HCT116 (cell line): ENCODE data around the gene ERBB2. TPM values are rescaled to one million over a fixed set of nuclear protein-coding genes. Genes with fewer than 3 reads are reported as not detected.

Source experiments
- ATAC-seq: fragments of 200-7000 bp; cut with Tn5 transposase; 2 replicates; pipeline ENCODE4 v1.9.1; 2020; ENCODE audit warnings: mild to moderate bottlenecking, moderate library complexity
- BruUV-seq: library from RNA; stranded (reverse); fragments of 400-500 nt; replicated peaks from 2 replicates; lab custom pipeline; 2021; lab: Mats Ljungman, UMichigan
- CTCF ChIA-PET: fragments of 300-600 bp; sonication (Branson Sonifier 250); formaldehyde crosslinking; loops from one replicate; lab custom pipeline; 2021; ENCODE audit warnings: antibody characterized with exemption; lab: Charles Lee
- POLR2A ChIA-PET: fragments of 300-600, 350-600 bp; sonication (Branson Sonifier 250); formaldehyde crosslinking; loops from one replicate; lab custom pipeline; 2021; ENCODE audit warnings: antibody characterized with exemption; lab: Charles Lee
- RAD21 ChIA-PET, 2 experiments: fragments of 300-600 bp; sonication (Branson Sonifier 250); formaldehyde crosslinking; loops; one replicate each; lab custom pipeline; 2023; ENCODE audit warnings: low total read pairs in 2 of 2; ENCODE audit not compliant: uncharacterized antibody in 2 of 2, unreplicated experiment in 2 of 2, low non-redundant PET in 1 of 2; lab: Charles Lee
- DNase-seq: peaks from one replicate; pipeline ENCODE4 v3.0.0-alpha.2; 2010; ENCODE audit warnings: low read depth, low spot score
- H2AFZ ChIP-seq: fragments of 200-600 bp; shearing (Covaris generic), sonication (generic); 2 replicates; pipeline ENCODE4 v1.6.1; 2017; ENCODE audit warnings: low read depth, mixed run types, mixed read lengths, antibody characterized with exemption, low read length; ENCODE audit not compliant: poor library complexity, severe bottlenecking
- H3K27ac ChIP-seq: 2 replicates; pipeline ENCODE4 v1.5.1; 2012; ENCODE audit warnings: low read depth, low read length
- H3K27me3 ChIP-seq: fragments of 200-600 bp; sonication (generic); 2 replicates; pipeline ENCODE4 v1.6.1; 2016; ENCODE audit warnings: mixed run types, low read length, mixed read lengths; ENCODE audit not compliant: insufficient read depth
- H3K36me3 ChIP-seq, 2 experiments: fragments of 200-500 bp in 1 of 2; fragments of 200-600 bp in 1 of 2; sonication (Bioruptor generic) in 1 of 2; sonication (generic) in 1 of 2; 2 replicates each; pipeline versions ENCODE4 v1.5.1 to v1.6.1; 2014 to 2016; ENCODE audit warnings: low read length in 2 of 2, inconsistent platforms in 1 of 2, mixed read lengths in 1 of 2, mixed run types in 1 of 2; ENCODE audit not compliant: insufficient read depth in 2 of 2, control insufficient read depth in 1 of 2
- H3K4me1 ChIP-seq, 2 experiments: fragments of 200-600 bp in 1 of 2; sonication (generic) in 1 of 2; 2 replicates each; pipeline versions ENCODE4 v1.5.1 to v1.6.1; 2012 to 2017; ENCODE audit warnings: low read length in 2 of 2, inconsistent platforms in 1 of 2, mild to moderate bottlenecking in 1 of 2, mixed read lengths in 1 of 2, mixed run types in 1 of 2, moderate library complexity in 1 of 2; ENCODE audit not compliant: insufficient read depth in 2 of 2, control insufficient read depth in 1 of 2
- H3K4me2 ChIP-seq: fragments of 200-600 bp; sonication (generic); 2 replicates; pipeline ENCODE4 v1.6.1; 2017; ENCODE audit warnings: mixed run types, low read length, mixed read lengths
- H3K4me3 ChIP-seq, 2 experiments: fragments of 200-600 bp in 1 of 2; sonication (generic) in 1 of 2; replicated peaks in 1 of 2; 2 replicates each; pipeline ENCODE4 v1.5.1; 2011 to 2016; ENCODE audit warnings: low read length in 2 of 2, control low read depth in 1 of 2, low read depth in 1 of 2, mild to moderate bottlenecking in 1 of 2, mixed read lengths in 1 of 2, mixed run types in 1 of 2
- H3K79me2 ChIP-seq: fragments of 200-600 bp; sonication (generic); 2 replicates; pipeline ENCODE4 v1.6.1; 2017; ENCODE audit warnings: mild to moderate bottlenecking, mixed run types, low read length, moderate library complexity, mixed read lengths; ENCODE audit not compliant: insufficient read depth
- H3K9ac ChIP-seq: fragments of 200-600 bp; sonication (generic); 2 replicates; pipeline ENCODE4 v1.6.1; 2016; ENCODE audit warnings: low read length, mixed read lengths
- H3K9me2 ChIP-seq: fragments of 200-600 bp; sonication (generic), shearing (Covaris generic); 2 replicates; pipeline ENCODE4 v1.6.1; 2017; ENCODE audit warnings: mixed run types, mild to moderate bottlenecking, moderate library complexity; ENCODE audit not compliant: insufficient read depth
- H3K9me3 ChIP-seq, 2 experiments: fragments of 200-500 bp in 1 of 2; fragments of 200-600 bp in 1 of 2; sonication (Bioruptor generic) in 1 of 2; sonication (generic) in 1 of 2; 2 replicates each; pipeline ENCODE4 v1.6.1; 2014 to 2017; ENCODE audit warnings: low read length in 2 of 2, mixed read lengths in 2 of 2, inconsistent platforms in 1 of 2, low read depth in 1 of 2, mild to moderate bottlenecking in 1 of 2, mixed run types in 1 of 2, moderate library complexity in 1 of 2; ENCODE audit not compliant: control insufficient read depth in 1 of 2, insufficient read depth in 1 of 2
- H4K20me1 ChIP-seq: fragments of 200-600 bp; sonication (generic), shearing (Covaris generic); 2 replicates; pipeline ENCODE4 v1.6.1; 2017; ENCODE audit warnings: mixed run types, mild to moderate bottlenecking, moderate library complexity; ENCODE audit not compliant: insufficient read depth
- CBX3 ChIP-seq: IDR thresholded peaks from 2 replicates; pipeline ENCODE4 v1.6.1; 2012; ENCODE audit warnings: low read depth
- CEBPB ChIP-seq: IDR thresholded peaks from 2 replicates; pipeline ENCODE4 v1.6.1; 2012; ENCODE audit warnings: low read depth
- EGR1 ChIP-seq: IDR thresholded peaks from 2 replicates; pipeline ENCODE4 v1.6.1; 2012; ENCODE audit warnings: low read depth
- ELF1 ChIP-seq: IDR thresholded peaks from 2 replicates; pipeline ENCODE4 v1.6.1; 2012; ENCODE audit warnings: low read depth, borderline replicate concordance
- EZH2 ChIP-seq: fragments of 200-600 bp; sonication (generic); IDR thresholded peaks from 2 replicates; pipeline ENCODE4 v1.6.1; 2017; ENCODE audit warnings: antibody characterized with exemption, mixed run types
- FOSL1 ChIP-seq: IDR thresholded peaks from 2 replicates; pipeline ENCODE4 v1.6.1; 2012; ENCODE audit warnings: low read depth
- JUND ChIP-seq: IDR thresholded peaks from 2 replicates; pipeline ENCODE4 v1.6.1; 2012
- POLR2A ChIP-seq: IDR thresholded peaks from 2 replicates; pipeline ENCODE4 v1.7.0; 2011; ENCODE audit warnings: borderline replicate concordance; ENCODE audit not compliant: insufficient read depth, insufficient read length; ENCODE audit errors: extremely low read depth
- POLR2AphosphoS5 ChIP-seq: IDR thresholded peaks from 2 replicates; pipeline ENCODE4 v1.6.1; 2011; ENCODE audit warnings: mild to moderate bottlenecking, low read depth, low read length, moderate library complexity
- RAD21 ChIP-seq: IDR thresholded peaks from 2 replicates; pipeline ENCODE4 v1.6.1; 2012; ENCODE audit warnings: low read depth, mild to moderate bottlenecking
- SIN3A ChIP-seq: IDR thresholded peaks from 2 replicates; pipeline ENCODE4 v1.6.1; 2012; ENCODE audit warnings: low read depth
- SP1 ChIP-seq: IDR thresholded peaks from 2 replicates; pipeline ENCODE4 v1.6.1; 2012; ENCODE audit warnings: low read depth
- SRF ChIP-seq: IDR thresholded peaks from 2 replicates; pipeline ENCODE4 v1.6.1; 2012; ENCODE audit warnings: low read depth
- TCF7L2 ChIP-seq: IDR thresholded peaks from 2 replicates; pipeline ENCODE4 v1.7.0; 2011; ENCODE audit warnings: borderline replicate concordance, inconsistent platforms; ENCODE audit not compliant: insufficient read depth, insufficient read length; ENCODE audit errors: extremely low read depth
- YY1 ChIP-seq: IDR thresholded peaks from 2 replicates; pipeline ENCODE4 v1.6.1; 2011; ENCODE audit warnings: low read length, low read depth, moderate library complexity, mild to moderate bottlenecking; ENCODE audit not compliant: insufficient replicate concordance; ENCODE audit errors: extremely low read depth
- ZFX ChIP-seq: fragments of 450-650 bp; IDR thresholded peaks from 2 replicates; pipeline ENCODE4 v1.6.1; 2017
- ZNF274 ChIP-seq: fragments of 200-500 bp; sonication (Bioruptor generic); IDR thresholded peaks from 2 replicates; pipeline ENCODE4 v1.6.1; 2014; ENCODE audit warnings: mild to moderate bottlenecking, low read depth, low read length, inconsistent platforms
- intact Hi-C: fragments of 100-400 bp; cut with micrococcal nuclease; formaldehyde crosslinking; loops from 2 replicates; pipeline ENCODE4 v1.10.0; 2022
- total RNA-seq: library from RNA; stranded (reverse); gene quantifications from one replicate; pipeline ENCODE4 v1.2.1, GENCODE V29; 2021; ENCODE audit not compliant: unreplicated experiment
- TF ChIP-seq, protein P1 (sequence below): IDR thresholded peaks from 2 replicates; pipeline ENCODE4 v1.6.1; 2012
- TF ChIP-seq, protein P2 (sequence below): IDR thresholded peaks from 2 replicates; pipeline ENCODE4 v1.6.1; 2012; ENCODE audit warnings: low read depth
- TF ChIP-seq, protein P3 (sequence below), 3 experiments: fragments of 200-600 bp in 1 of 3; sonication (generic) in 1 of 3; IDR thresholded peaks in 2 of 3; conservative IDR thresholded peaks in 1 of 3; 2 replicates each; pipeline ENCODE4 v1.5.1; 2012 to 2017; ENCODE audit warnings: low read depth in 2 of 3, low read length in 2 of 3, antibody characterized with exemption in 1 of 3, borderline replicate concordance in 1 of 3, control low read depth in 1 of 3, mild to moderate bottlenecking in 1 of 3, mixed read lengths in 1 of 3, mixed run types in 1 of 3, moderate library complexity in 1 of 3; ENCODE audit not compliant: insufficient read depth in 1 of 3
- TF ChIP-seq, protein P4 (sequence below): IDR thresholded peaks from 2 replicates; pipeline ENCODE4 v1.6.1; 2012

The ERBB2 gene
- total RNA-seq, 1 experiment from 2014 or later = 75.8 TPM

DNA sequence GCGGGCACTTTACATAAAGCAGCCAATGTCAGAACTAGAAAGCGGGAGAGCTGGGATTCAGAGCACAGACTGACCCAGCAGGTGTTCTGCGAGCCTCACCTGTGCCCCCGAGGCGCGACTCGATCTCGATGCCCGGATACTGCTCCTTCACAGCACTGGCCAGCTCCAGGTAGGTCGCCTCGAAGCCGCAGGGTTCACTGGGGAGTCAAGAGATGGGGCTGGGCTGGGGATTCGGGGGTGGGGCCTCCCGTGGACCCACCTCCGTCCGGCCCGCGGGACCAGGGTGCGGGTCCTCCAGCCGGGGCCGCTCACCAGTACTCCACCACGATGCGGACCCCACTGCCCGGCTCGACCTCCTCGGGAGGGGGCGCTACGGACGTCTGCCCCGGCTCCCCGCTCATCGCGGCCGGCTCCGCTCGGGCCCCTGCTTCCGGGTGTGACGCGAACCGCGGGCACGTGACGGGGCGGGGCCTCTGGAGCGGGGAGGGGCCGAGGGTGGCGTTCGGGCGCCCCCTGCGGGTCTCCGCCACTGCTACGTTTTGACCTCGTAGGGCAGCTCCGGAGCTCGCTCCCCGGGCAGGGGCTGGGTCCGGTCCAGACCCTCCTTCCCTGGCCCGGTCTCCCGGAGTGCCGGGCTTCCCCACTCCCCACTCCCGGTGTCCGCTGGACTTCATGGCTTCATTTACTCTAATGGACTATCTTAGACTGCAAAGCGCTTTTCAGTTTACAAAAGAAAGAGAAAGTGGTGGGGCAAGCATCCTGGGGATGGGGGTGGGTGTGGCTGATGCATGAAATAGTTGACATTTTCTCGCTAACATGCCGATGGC lies 30.4 kb downstream of the ERBB2 start, which contains the start of gene MIEN1:
Gene MIEN1, minus strand, starts transcription at position 438 of the 827 bp plus-strand sequence. Its CDS starts 37 bp downstream, at position 401.
- H3K36me3 ChIP-seq = peaks cover 3 to 17% of the 10 kb centered on the region in 2 experiments; a peak in 2 of 4 replicates
- POLR2A ChIA-PET = interaction anchor here (0.6 to 2.5 kb wide), 4 partner anchors 30 to 152 kb away, joined by 3 to 6 read pairs (median 5); partner anchors contain the start of genes ERBB2 and PGAP3
- ATAC-seq = peak; percentile 89
- peak within 1 kb of the TSS; percentile 82 for H3K9ac ChIP-seq
- H3K27me3 ChIP-seq = no peaks in the 10 kb centered on the region
- H2AFZ ChIP-seq = peak within 1 kb of the TSS; percentile 31
- RAD21 ChIA-PET = interaction anchor here in 1 of 2 experiments (1.6 kb wide), 1 partner anchor 42 kb away, joined by 3 read pairs; the partner anchor contains the start of gene PGAP3
- H3K9me3 ChIP-seq = no peaks in the 10 kb centered on the region
- intact Hi-C loops = loop anchor here (10.0 kb wide), 1 partner anchor 224 kb away; no protein-coding TSS in a partner anchor
- peak within 1 kb of the TSS; percentile 69 to 73 for H3K4me3 ChIP-seq
- DNase-seq = peak; percentile 64
- CTCF ChIA-PET = interaction anchor here (0.6 to 3.3 kb wide), 21 partner anchors 9 to 335 kb away, joined by 3 to 27 read pairs (median 4); partner anchors contain the start of genes ERBB2 and PGAP3
- BruUV-seq = TSS peak; percentile 80
- H3K9me2 ChIP-seq = no peaks in the 10 kb centered on the region
- peaks cover 3 to 24% of the 10 kb centered on the region in 2 experiments; a peak in 3 of 4 replicates for H3K4me1 ChIP-seq
- H3K27ac ChIP-seq = peak within 1 kb of the TSS; percentile 77
- peak within 1 kb of the TSS; percentile 78 for H3K4me2 ChIP-seq
- H4K20me1 ChIP-seq = no peaks in the 10 kb centered on the region
- peaks cover 10% of the 10 kb centered on the region; the same call in 1 of the 2 replicates for H3K79me2 ChIP-seq
- TF ChIP-seq SIN3A (peak; percentile 77; the same call in 1 of the 2 replicates), TCF7L2 (no peak), CEBPB (no peak), EZH2 (no peak), YY1 (peak; percentile 65), EGR1 (no peak), RAD21 (peak; percentile 75), FOSL1 (no peak), ELF1 (peak; percentile 98; the same call in 1 of the 2 replicates), POLR2A (peak; percentile 55), SP1 (peak; percentile 59), POLR2AphosphoS5 (peak; percentile 84), JUND (no peak), ZNF274 (no peak), SRF (no peak), CBX3 (no peak; the same call in 1 of the 2 replicates), ZFX (0 out of 2 replicates have a peak, but pooled peaks have one; percentile 24)
- TF ChIP-seq, protein P1, sequence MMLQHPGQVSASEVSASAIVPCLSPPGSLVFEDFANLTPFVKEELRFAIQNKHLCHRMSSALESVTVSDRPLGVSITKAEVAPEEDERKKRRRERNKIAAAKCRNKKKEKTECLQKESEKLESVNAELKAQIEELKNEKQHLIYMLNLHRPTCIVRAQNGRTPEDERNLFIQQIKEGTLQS = no peak
- TF ChIP-seq, protein P2, sequence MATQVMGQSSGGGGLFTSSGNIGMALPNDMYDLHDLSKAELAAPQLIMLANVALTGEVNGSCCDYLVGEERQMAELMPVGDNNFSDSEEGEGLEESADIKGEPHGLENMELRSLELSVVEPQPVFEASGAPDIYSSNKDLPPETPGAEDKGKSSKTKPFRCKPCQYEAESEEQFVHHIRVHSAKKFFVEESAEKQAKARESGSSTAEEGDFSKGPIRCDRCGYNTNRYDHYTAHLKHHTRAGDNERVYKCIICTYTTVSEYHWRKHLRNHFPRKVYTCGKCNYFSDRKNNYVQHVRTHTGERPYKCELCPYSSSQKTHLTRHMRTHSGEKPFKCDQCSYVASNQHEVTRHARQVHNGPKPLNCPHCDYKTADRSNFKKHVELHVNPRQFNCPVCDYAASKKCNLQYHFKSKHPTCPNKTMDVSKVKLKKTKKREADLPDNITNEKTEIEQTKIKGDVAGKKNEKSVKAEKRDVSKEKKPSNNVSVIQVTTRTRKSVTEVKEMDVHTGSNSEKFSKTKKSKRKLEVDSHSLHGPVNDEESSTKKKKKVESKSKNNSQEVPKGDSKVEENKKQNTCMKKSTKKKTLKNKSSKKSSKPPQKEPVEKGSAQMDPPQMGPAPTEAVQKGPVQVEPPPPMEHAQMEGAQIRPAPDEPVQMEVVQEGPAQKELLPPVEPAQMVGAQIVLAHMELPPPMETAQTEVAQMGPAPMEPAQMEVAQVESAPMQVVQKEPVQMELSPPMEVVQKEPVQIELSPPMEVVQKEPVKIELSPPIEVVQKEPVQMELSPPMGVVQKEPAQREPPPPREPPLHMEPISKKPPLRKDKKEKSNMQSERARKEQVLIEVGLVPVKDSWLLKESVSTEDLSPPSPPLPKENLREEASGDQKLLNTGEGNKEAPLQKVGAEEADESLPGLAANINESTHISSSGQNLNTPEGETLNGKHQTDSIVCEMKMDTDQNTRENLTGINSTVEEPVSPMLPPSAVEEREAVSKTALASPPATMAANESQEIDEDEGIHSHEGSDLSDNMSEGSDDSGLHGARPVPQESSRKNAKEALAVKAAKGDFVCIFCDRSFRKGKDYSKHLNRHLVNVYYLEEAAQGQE = no peak
- TF ChIP-seq, protein P3, sequence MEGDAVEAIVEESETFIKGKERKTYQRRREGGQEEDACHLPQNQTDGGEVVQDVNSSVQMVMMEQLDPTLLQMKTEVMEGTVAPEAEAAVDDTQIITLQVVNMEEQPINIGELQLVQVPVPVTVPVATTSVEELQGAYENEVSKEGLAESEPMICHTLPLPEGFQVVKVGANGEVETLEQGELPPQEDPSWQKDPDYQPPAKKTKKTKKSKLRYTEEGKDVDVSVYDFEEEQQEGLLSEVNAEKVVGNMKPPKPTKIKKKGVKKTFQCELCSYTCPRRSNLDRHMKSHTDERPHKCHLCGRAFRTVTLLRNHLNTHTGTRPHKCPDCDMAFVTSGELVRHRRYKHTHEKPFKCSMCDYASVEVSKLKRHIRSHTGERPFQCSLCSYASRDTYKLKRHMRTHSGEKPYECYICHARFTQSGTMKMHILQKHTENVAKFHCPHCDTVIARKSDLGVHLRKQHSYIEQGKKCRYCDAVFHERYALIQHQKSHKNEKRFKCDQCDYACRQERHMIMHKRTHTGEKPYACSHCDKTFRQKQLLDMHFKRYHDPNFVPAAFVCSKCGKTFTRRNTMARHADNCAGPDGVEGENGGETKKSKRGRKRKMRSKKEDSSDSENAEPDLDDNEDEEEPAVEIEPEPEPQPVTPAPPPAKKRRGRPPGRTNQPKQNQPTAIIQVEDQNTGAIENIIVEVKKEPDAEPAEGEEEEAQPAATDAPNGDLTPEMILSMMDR (IDR thresholded peaks at IDR 0.05 in 2 of 3, conservative IDR thresholded peaks at IDR 0.05 in 1 of 3; ENCODE audit: borderline replicate concordance in 1 of 3, insufficient read depth in 1 of 3, low read depth in 2 of 3, low read length in 2 of 3) = peak; percentile 71 to 87 (median 82)
- TF ChIP-seq, protein P4, sequence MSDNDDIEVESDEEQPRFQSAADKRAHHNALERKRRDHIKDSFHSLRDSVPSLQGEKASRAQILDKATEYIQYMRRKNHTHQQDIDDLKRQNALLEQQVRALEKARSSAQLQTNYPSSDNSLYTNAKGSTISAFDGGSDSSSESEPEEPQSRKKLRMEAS = peak; percentile 92
